D721Med (cell line): Measurements from ENCODE around the gene RABEPK.
"Not testable (repeated sequence)": the region's sequence is repeated elsewhere in the genome, so short reads cannot be mapped to it uniquely, and the experiment has no call there.

Source experiments
- DNase-seq: peaks from one replicate; pipeline ENCODE4 v3.0.0; 2011; ENCODE audit warnings: low spot score; ENCODE audit not compliant: insufficient read length
- FAIRE-seq: peaks from 2 replicates; lab custom pipeline; 2011; peaks lifted over from hg19 to GRCh38; lab: Jason Lieb, UNC
- CTCF ChIP-seq: IDR thresholded peaks from 2 replicates; pipeline ENCODE4 v1.5.1; 2012; ENCODE audit warnings: mild to moderate bottlenecking, control low read depth; ENCODE audit not compliant: insufficient read depth; ENCODE audit errors: missing control alignments

RABEPK gene

GRCh38 chr9:125166762-125167161, 33.6 kb upstream of the RABEPK start:
- no peak for TF ChIP-seq CTCF
- no peak for FAIRE-seq
- DNase-seq = no peak

GRCh38 chr9:125169895-125170294, 30.4 kb upstream of the RABEPK start:
- DNase-seq = no peak
- FAIRE-seq = no peak
- no peak for TF ChIP-seq CTCF

- TF ChIP-seq CTCF = no peak
- no peak for FAIRE-seq
- DNase-seq = no peak
Measured at GRCh38 chr9:125172031-125172755, 28.1 kb upstream of the RABEPK start.

GRCh38 chr9:125176636-125177035, 23.7 kb upstream of the RABEPK start:
- FAIRE-seq (no peak), DNase-seq (no peak)
- no peak for TF ChIP-seq CTCF

- DNase-seq (no peak), FAIRE-seq (no peak)
- no peak for TF ChIP-seq CTCF
Measured at GRCh38 chr9:125177888-125178287, 22.5 kb upstream of the RABEPK start.

- FAIRE-seq, DNase-seq: not testable (repeated sequence)
Measured at GRCh38 chr9:125179776-125180175, 20.6 kb upstream of the RABEPK start.

GRCh38 chr9:125180876-125181275, 19.5 kb upstream of the RABEPK start:
- no peak for FAIRE-seq
- DNase-seq = no peak
- no peak for TF ChIP-seq CTCF

GRCh38 chr9:125181756-125182155, 18.6 kb upstream of the RABEPK start:
- not testable (repeated sequence) for FAIRE-seq, DNase-seq
